PC-9 (cell line): ENCODE data around the gene SIAE. TPM values are rescaled to one million over a fixed set of nuclear protein-coding genes. Genes with fewer than 3 reads are reported as not detected.
A peak's percentile ranks its signal among the peaks of the same experiment; 100 is the strongest.

Experiments used
- BruUV-seq: library from RNA; stranded (reverse); fragments of 400-500 nt; replicated peaks from 2 replicates; lab custom pipeline; 2021; lab: Mats Ljungman, UMichigan
- CTCF ChIA-PET: fragments of 300-600 bp; sonication (Branson Sonifier 250); formaldehyde crosslinking; loops from one replicate; lab custom pipeline; 2022; ENCODE audit warnings: antibody characterized with exemption; lab: Charles Lee
- POLR2A ChIA-PET: fragments of 300-600 bp; sonication (Branson Sonifier 250); formaldehyde crosslinking; loops from one replicate; lab custom pipeline; 2022; ENCODE audit warnings: antibody characterized with exemption; ENCODE audit not compliant: unreplicated experiment; lab: Charles Lee
- DNase-seq, 2 experiments: peaks; one replicate each; pipeline versions ENCODE4 v3.0.0 to v3.0.0-alpha.2; 2015 to 2022; ENCODE audit warnings: mixed read lengths in 1 of 2
- H2AFZ ChIP-seq: fragments of 200-600 bp; sonication (generic); 2 replicates; pipeline ENCODE4 v1.8.1; 2017; ENCODE audit warnings: antibody characterized with exemption
- H3F3A ChIP-seq: fragments of 200-600 bp; sonication (generic); 2 replicates; pipeline ENCODE4 v1.8.1; 2017; ENCODE audit warnings: antibody characterized with exemption, mild to moderate bottlenecking, low read depth; ENCODE audit not compliant: insufficient read depth
- H3K27ac ChIP-seq: fragments of 200-600 bp; sonication (generic); 2 replicates; pipeline ENCODE4 v1.6.1; 2016; ENCODE audit warnings: mixed run types
- H3K27me3 ChIP-seq: fragments of 200-600 bp; sonication (generic); 2 replicates; pipeline ENCODE4 v1.6.1; 2016; ENCODE audit warnings: low read depth, mixed run types; ENCODE audit not compliant: insufficient read depth
- H3K36me3 ChIP-seq: fragments of 200-600 bp; sonication (generic); 2 replicates; pipeline ENCODE4 v1.6.1; 2016; ENCODE audit warnings: low read depth, mixed run types
- H3K4me1 ChIP-seq: fragments of 200-600 bp; sonication (generic); replicated peaks from 2 replicates; pipeline ENCODE4 v1.6.1; 2016; ENCODE audit warnings: mixed run types; ENCODE audit not compliant: insufficient read depth
- H3K4me2 ChIP-seq: fragments of 200-600 bp; sonication (generic); 2 replicates; pipeline ENCODE4 v1.6.1; 2017; ENCODE audit warnings: mixed run types
- H3K4me3 ChIP-seq: fragments of 200-600 bp; sonication (generic); 2 replicates; pipeline ENCODE4 v1.6.1; 2016; ENCODE audit warnings: mixed run types
- H3K79me2 ChIP-seq: fragments of 200-600 bp; sonication (generic); 2 replicates; pipeline ENCODE4 v1.6.1; 2017; ENCODE audit warnings: low read depth, mixed run types
- H3K9me2 ChIP-seq: fragments of 200-600 bp; sonication (generic); 2 replicates; pipeline ENCODE4 v1.8.1; 2017; ENCODE audit warnings: mild to moderate bottlenecking; ENCODE audit not compliant: insufficient read depth
- H3K9me3 ChIP-seq: fragments of 200-600 bp; sonication (generic); 2 replicates; pipeline ENCODE4 v1.8.1; 2016; ENCODE audit warnings: low read depth; ENCODE audit not compliant: insufficient read depth
- H4K20me1 ChIP-seq: fragments of 200-600 bp; sonication (generic); 2 replicates; pipeline ENCODE4 v1.8.1; 2017; ENCODE audit not compliant: insufficient read depth
- EZH2 ChIP-seq: fragments of 200-600 bp; sonication (generic); IDR thresholded peaks from 2 replicates; pipeline ENCODE4 v1.8.0; 2017; ENCODE audit warnings: antibody characterized with exemption, low read depth
- intact Hi-C: fragments of 100-400 bp; cut with micrococcal nuclease; formaldehyde crosslinking; loops from one replicate; pipeline ENCODE4 v1.10.0; 2022; ENCODE audit not compliant: unreplicated experiment
- total RNA-seq: library from RNA; stranded (reverse); gene quantifications from 2 replicates; pipeline ENCODE4 v1.2.3, GENCODE V29; 2021
- TF ChIP-seq, protein P1 (sequence below): fragments of 200-600 bp; sonication (generic); conservative IDR thresholded peaks from 2 replicates; pipeline ENCODE4 v1.6.1; 2017; ENCODE audit warnings: mixed run types, antibody characterized with exemption, mild to moderate bottlenecking, moderate library complexity

SIAE gene
- total RNA-seq, 1 experiment from 2014 or later: 29.2 TPM

DNA sequence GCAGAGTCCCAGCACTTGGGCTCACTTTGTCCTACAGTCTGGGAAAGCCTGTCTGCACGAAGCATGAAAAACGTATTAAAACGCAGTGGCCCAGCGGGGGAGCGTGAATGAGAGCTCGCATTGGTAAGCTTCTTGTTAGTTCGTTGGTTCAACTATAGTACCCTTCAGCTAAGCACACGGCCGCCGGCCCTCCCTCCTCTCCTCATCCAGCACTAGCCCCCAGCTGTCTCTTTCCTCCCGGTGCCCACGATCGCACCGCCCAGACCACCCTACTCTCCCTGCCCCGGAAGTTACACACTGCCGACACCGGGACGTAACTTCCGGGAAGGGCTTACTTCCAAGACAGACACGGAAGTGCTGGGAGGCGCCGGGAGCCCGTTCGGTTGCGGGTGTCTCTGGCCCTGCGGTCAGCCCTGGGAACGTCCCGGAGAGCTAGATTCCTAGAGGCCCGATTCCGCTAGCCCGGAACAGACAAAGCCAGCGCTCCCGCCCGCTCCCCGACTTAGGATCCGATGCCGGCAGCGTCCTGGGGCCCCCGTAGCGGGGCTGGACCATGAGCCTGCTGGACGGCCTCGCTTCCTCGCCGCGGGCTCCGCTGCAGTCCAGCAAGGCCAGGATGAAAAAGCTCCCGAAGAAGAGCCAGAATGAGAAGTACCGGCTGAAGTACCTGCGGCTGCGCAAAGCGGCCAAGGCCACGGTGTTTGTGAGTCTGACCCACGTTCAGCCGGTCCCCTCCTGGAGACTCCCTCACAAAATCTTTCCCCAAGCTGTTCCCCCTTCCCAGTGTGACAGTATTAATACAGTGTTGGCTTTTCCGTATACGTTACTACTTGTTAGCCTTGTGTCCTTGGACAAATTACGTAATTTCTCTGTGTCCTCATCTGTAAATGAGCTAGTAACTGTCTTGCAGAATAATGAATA lies 50.7 kb downstream of the SIAE start, which contains the start of gene TBRG1:
TSS of gene TBRG1 (plus strand) at position 334 of the 921 bp plus-strand sequence. CDS start at position 554, 220 bp downstream.
- CTCF ChIA-PET: interaction anchor here (0.5 to 0.7 kb wide), 2 partner anchors 15 to 331 kb away, joined by 3 to 6 read pairs; no protein-coding TSS in a partner anchor
- POLR2A ChIA-PET: interaction anchor here (0.6 to 0.7 kb wide), 4 partner anchors 14 to 278 kb away, joined by 4 to 7 read pairs (median 6); partner anchors contain the start of gene SPA17
- TF ChIP-seq, protein P1, sequence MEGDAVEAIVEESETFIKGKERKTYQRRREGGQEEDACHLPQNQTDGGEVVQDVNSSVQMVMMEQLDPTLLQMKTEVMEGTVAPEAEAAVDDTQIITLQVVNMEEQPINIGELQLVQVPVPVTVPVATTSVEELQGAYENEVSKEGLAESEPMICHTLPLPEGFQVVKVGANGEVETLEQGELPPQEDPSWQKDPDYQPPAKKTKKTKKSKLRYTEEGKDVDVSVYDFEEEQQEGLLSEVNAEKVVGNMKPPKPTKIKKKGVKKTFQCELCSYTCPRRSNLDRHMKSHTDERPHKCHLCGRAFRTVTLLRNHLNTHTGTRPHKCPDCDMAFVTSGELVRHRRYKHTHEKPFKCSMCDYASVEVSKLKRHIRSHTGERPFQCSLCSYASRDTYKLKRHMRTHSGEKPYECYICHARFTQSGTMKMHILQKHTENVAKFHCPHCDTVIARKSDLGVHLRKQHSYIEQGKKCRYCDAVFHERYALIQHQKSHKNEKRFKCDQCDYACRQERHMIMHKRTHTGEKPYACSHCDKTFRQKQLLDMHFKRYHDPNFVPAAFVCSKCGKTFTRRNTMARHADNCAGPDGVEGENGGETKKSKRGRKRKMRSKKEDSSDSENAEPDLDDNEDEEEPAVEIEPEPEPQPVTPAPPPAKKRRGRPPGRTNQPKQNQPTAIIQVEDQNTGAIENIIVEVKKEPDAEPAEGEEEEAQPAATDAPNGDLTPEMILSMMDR: no peak
- no peak for TF ChIP-seq EZH2

DNA sequence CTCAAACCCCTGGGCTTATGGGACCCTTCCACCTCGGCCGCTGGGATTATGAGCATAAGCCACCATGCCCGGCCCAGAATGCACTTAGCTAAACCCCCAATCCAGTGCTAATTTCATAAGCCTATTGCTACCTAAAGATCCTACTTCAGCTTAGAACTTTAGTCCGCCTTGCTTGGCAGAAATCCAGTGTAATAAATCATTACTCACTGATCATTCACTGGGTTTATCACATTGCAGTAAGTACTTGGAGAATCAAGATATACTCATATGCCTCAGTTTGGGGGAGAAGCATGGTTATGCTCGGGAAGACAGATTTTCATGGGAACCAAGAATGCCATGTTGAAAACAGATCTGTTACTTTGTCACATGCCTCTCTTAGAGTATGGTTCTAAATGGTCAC lies 54.7 kb downstream of the SIAE start:
- ChIA-PET CTCF (no interaction called here), POLR2A (no interaction called here)
- peaks cover 11% of the 10 kb centered on the region for H3K79me2 ChIP-seq
- H3F3A ChIP-seq: peaks cover 6% of the 10 kb centered on the region; the same call in 1 of the 2 replicates
- no peaks in the 10 kb centered on the region for H3K9me3 ChIP-seq
- no peak for TF ChIP-seq EZH2
- TF ChIP-seq, protein P1: no peak
- BruUV-seq: no TSS peak
- intact Hi-C loops: no loop called here
- peaks cover 62% of the 10 kb centered on the region for H3K27me3 ChIP-seq
- H3K4me2 ChIP-seq: no peak overlapping the region
- H4K20me1 ChIP-seq: peaks cover 3% of the 10 kb centered on the region; the same call in 1 of the 2 replicates
- H3K36me3 ChIP-seq: no peaks in the 10 kb centered on the region
- no peak overlapping the region for H2AFZ ChIP-seq
- peaks cover 4% of the 10 kb centered on the region for H3K4me1 ChIP-seq
- no peak overlapping the region for H3K27ac ChIP-seq
- DNase-seq: no peak
- no peak overlapping the region for H3K4me3 ChIP-seq
- 0 out of 2 replicates have a peak, but pooled peaks cover 3% of the 10 kb centered on the region for H3K9me2 ChIP-seq

More for the DNA sequence above, 50.7 kb downstream of the SIAE start, which contains the start of gene TBRG1:
- TSS peak; percentile 73 for BruUV-seq
- Histone ChIP-seq H2AFZ (peak within 1 kb of the TSS; percentile 95), H3F3A (peaks cover 6% of the 10 kb centered on the region; the same call in 1 of the 2 replicates), H3K4me1 (peaks cover 11% of the 10 kb centered on the region), H3K9me3 (no peaks in the 10 kb centered on the region), H3K27ac (peak within 1 kb of the TSS; percentile 65), H3K27me3 (peaks cover 30% of the 10 kb centered on the region), H3K4me2 (peak within 1 kb of the TSS; percentile 94), H3K4me3 (peak within 1 kb of the TSS; percentile 88), H3K9me2 (0 out of 2 replicates have a peak, but pooled peaks cover 3% of the 10 kb centered on the region), H4K20me1 (peaks cover 10% of the 10 kb centered on the region; the same call in 1 of the 2 replicates), H3K79me2 (peaks cover 22% of the 10 kb centered on the region), H3K36me3 (peaks cover 11% of the 10 kb centered on the region)
- DNase-seq: peak; percentile 69 to 82
- intact Hi-C loops: no loop called here

DNA sequence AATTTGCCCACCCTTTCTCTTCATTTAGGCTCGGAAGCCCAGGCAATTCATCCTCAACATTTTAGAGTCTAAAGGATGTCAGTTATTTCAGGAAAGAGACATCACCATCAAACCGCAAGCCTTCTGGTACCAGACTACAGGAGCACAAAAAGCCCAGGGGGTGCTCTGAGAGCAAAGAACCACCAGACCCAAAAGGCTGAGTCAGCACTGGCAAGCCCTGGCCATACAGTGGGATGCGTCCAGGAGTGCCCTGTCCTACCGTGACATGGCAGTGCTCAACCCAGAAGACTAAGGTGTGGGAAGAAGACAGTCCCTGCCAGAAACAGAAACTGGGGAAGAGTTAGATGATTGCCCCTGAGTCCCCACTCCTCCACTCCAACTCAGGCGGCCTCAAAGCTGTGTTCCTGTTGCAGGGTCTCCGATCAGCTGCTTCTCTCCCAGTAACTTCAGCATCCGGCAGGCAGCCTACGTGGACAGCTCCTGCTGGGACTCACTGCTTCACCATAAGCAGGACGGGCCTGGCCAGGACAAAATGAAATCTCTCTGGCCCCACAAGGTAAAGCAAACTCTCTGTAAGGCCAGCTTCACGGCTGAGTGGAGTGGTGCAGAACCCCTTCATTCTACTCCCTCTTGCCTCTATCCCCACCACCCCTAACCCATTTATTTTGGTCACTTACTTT lies 60.8 kb downstream of the SIAE start:
- no peaks in the 10 kb centered on the region for H3K9me3 ChIP-seq
- no peak for DNase-seq
- no peaks in the 10 kb centered on the region for H3F3A ChIP-seq
- no peaks in the 10 kb centered on the region for H4K20me1 ChIP-seq
- H3K36me3 ChIP-seq: no peaks in the 10 kb centered on the region
- no peak overlapping the region for H3K4me3 ChIP-seq
- no peaks in the 10 kb centered on the region for H3K79me2 ChIP-seq
- H3K4me2 ChIP-seq: no peak overlapping the region
- H3K27ac ChIP-seq: no peak overlapping the region
- POLR2A ChIA-PET: no interaction called here
- no peaks in the 10 kb centered on the region for H3K4me1 ChIP-seq
- TF ChIP-seq, protein P1: no peak
- no peak for TF ChIP-seq EZH2
- BruUV-seq: no TSS peak
- intact Hi-C loops: no loop called here
- H3K27me3 ChIP-seq: peaks cover 44% of the 10 kb centered on the region
- H2AFZ ChIP-seq: no peak overlapping the region
- no peaks in the 10 kb centered on the region for H3K9me2 ChIP-seq
- CTCF ChIA-PET: no interaction called here
